ENCODE data around the gene EEF1AKMT1.
"Not testable (repeated sequence)": the region's sequence is repeated elsewhere in the genome, so short reads cannot be mapped to it uniquely, and the experiment has no call there.

DNA sequence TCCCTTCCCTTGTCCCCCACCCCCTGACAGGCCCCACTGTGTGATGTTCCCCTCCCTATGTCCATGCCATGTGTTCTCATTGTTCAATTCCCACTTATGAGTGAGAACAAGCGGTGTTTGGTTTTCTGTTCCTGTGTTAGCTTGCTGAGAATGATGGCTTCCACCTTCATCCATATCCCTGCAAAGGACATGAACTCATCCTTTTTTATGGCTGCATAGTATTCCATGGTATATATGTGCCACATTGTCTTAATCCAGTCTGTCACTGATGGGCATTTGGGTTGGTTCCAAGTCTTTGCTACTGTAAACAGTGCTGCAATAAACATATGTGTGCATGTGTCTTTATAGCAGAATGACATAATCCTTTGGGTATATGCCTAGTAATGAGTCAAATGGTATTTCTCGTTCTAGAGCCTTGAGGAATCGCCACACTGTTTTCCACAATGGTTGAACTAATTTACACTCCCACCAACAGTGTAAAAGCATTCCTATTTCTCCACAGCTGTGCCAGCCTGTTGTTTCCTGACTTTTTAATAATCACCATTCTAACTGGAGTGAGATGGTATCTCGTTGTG lies 29.8 kb downstream of the EEF1AKMT1 start:
- TF ChIP-seq POLR2A, POLR2AphosphoS5 (IDR thresholded peaks at IDR 0.05): not testable (repeated sequence)
- TF ChIP-seq, protein P1, sequence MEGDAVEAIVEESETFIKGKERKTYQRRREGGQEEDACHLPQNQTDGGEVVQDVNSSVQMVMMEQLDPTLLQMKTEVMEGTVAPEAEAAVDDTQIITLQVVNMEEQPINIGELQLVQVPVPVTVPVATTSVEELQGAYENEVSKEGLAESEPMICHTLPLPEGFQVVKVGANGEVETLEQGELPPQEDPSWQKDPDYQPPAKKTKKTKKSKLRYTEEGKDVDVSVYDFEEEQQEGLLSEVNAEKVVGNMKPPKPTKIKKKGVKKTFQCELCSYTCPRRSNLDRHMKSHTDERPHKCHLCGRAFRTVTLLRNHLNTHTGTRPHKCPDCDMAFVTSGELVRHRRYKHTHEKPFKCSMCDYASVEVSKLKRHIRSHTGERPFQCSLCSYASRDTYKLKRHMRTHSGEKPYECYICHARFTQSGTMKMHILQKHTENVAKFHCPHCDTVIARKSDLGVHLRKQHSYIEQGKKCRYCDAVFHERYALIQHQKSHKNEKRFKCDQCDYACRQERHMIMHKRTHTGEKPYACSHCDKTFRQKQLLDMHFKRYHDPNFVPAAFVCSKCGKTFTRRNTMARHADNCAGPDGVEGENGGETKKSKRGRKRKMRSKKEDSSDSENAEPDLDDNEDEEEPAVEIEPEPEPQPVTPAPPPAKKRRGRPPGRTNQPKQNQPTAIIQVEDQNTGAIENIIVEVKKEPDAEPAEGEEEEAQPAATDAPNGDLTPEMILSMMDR (IDR thresholded peaks at IDR 0.05), result not testable (repeated sequence)

Data from suprapubic skin (tissue), 4 donors.